ENCODE results near the gene EXOSC6.
"Not testable (repeated sequence)": the region's sequence is repeated elsewhere in the genome, so short reads cannot be mapped to it uniquely, and the experiment has no call there.

- TF ChIP-seq CTCF (IDR thresholded peaks at IDR 0.05; ENCODE audit: poor library complexity, severe bottlenecking); REST (IDR thresholded peaks at IDR 0.05; ENCODE audit: borderline replicate concordance); EZH2 (IDR thresholded peaks at IDR 0.05; ENCODE audit: borderline replicate concordance, insufficient read depth, low read length, poor library complexity, severe bottlenecking); MXI1 (conservative IDR thresholded peaks at IDR 0.05; ENCODE audit: poor library complexity, severe bottlenecking); POLR2AphosphoS5 (IDR thresholded peaks at IDR 0.05); TAF1 (IDR thresholded peaks at IDR 0.05; ENCODE audit: low read depth); RAD21 (conservative IDR thresholded peaks at IDR 0.05); EP300 (conservative IDR thresholded peaks at IDR 0.05; ENCODE audit: poor library complexity, severe bottlenecking): not testable (repeated sequence)
Measured at GRCh38 chr16:70287304-70287971, 35.7 kb upstream of the EXOSC6 start.
